ENCODE results near the gene C2orf68. TPM values are rescaled to one million over a fixed set of nuclear protein-coding genes. Genes with fewer than 3 reads are reported as not detected.
A peak's percentile ranks its signal among the peaks of the same experiment; 100 is the strongest.
"Not testable (repeated sequence)": the region's sequence is repeated elsewhere in the genome, so short reads cannot be mapped to it uniquely, and the experiment has no call there.

Gene C2orf68
- total RNA-seq, 1 donor from 2014 or later, result 50.4 TPM

GRCh38 chr2:85596026-85596333 is 15.9 kb downstream of the C2orf68 start:
- Mint-ChIP-seq H3K27ac (ENCODE audit: unreplicated experiment) (peak overlapping the region; percentile 97), H3K36me3 (ENCODE audit: low read depth) (no peaks in the 10 kb centered on the region), H3K27me3 (ENCODE audit: low read depth) (no peaks in the 10 kb centered on the region), H3K4me1 (peaks cover 23% of the 10 kb centered on the region), H3K4me3 (peak overlapping the region; percentile 100), H3K9me3 (no peaks in the 10 kb centered on the region)
- no peak for DNase-seq (ENCODE audit: low read depth, low spot score)
- no peak for TF ChIP-seq CTCF (conservative IDR thresholded peaks at IDR 0.05)

GRCh38 chr2:85595301-85596025 is 16.4 kb downstream of the C2orf68 start, which contains the start of gene RNF181:
TSS of gene RNF181 (plus strand) at chr2:85595745. CDS start at chr2:85595764, 19 bp downstream.
- peaks cover 23% of the 10 kb centered on the region for H3K4me1 Mint-ChIP-seq
- H3K27me3 Mint-ChIP-seq (ENCODE audit: low read depth), result no peaks in the 10 kb centered on the region
- H3K36me3 Mint-ChIP-seq (ENCODE audit: low read depth), result no peaks in the 10 kb centered on the region
- H3K4me3 Mint-ChIP-seq, result peak within 1 kb of the TSS; percentile 100
- peak; percentile 85 for DNase-seq (ENCODE audit: low read depth, low spot score)
- no peaks in the 10 kb centered on the region for H3K9me3 Mint-ChIP-seq
- peak within 1 kb of the TSS; percentile 98 for H3K27ac Mint-ChIP-seq (ENCODE audit: unreplicated experiment)
- TF ChIP-seq CTCF (conservative IDR thresholded peaks at IDR 0.05), result no peak

- Mint-ChIP-seq H3K27ac (ENCODE audit: unreplicated experiment) (peak overlapping the region; percentile 98), H3K27me3 (ENCODE audit: low read depth) (no peaks in the 10 kb centered on the region), H3K36me3 (ENCODE audit: low read depth) (no peaks in the 10 kb centered on the region), H3K4me3 (peak overlapping the region; percentile 100), H3K4me1 (peaks cover 23% of the 10 kb centered on the region), H3K9me3 (no peaks in the 10 kb centered on the region)
- no peak for DNase-seq (ENCODE audit: low read depth, low spot score)
- TF ChIP-seq CTCF (conservative IDR thresholded peaks at IDR 0.05), result no peak
Measured at GRCh38 chr2:85594715-85595300, 17.1 kb downstream of the C2orf68 start.

- Mint-ChIP-seq H3K27ac (ENCODE audit: unreplicated experiment) (no peak overlapping the region), H3K27me3 (ENCODE audit: low read depth) (no peaks in the 10 kb centered on the region), H3K36me3 (ENCODE audit: low read depth) (no peaks in the 10 kb centered on the region), H3K4me3 (peak overlapping the region; percentile 100), H3K4me1 (peaks cover 31% of the 10 kb centered on the region), H3K9me3 (no peaks in the 10 kb centered on the region)
- TF ChIP-seq CTCF (conservative IDR thresholded peaks at IDR 0.05), result no peak
- DNase-seq (ENCODE audit: low read depth, low spot score), result no peak
Measured at GRCh38 chr2:85593023-85593422, 18.8 kb downstream of the C2orf68 start.

GRCh38 chr2:85592299-85592698 is 19.6 kb downstream of the C2orf68 start:
- H3K9me3 Mint-ChIP-seq; H3K36me3 Mint-ChIP-seq (ENCODE audit: low read depth); H3K27ac Mint-ChIP-seq (ENCODE audit: unreplicated experiment); DNase-seq (ENCODE audit: low read depth, low spot score); H3K27me3 Mint-ChIP-seq (ENCODE audit: low read depth): not testable (repeated sequence)
- H3K4me1 Mint-ChIP-seq, result peaks cover 38% of the 10 kb centered on the region
- H3K4me3 Mint-ChIP-seq, result peak overlapping the region; percentile 38

GRCh38 chr2:85591563-85591962 is 20.3 kb downstream of the C2orf68 start:
- Mint-ChIP-seq H3K36me3 (ENCODE audit: low read depth) (no peaks in the 10 kb centered on the region), H3K4me1 (peaks cover 38% of the 10 kb centered on the region), H3K4me3 (peak overlapping the region; percentile 29), H3K9me3 (no peaks in the 10 kb centered on the region), H3K27ac (ENCODE audit: unreplicated experiment) (no peak overlapping the region), H3K27me3 (ENCODE audit: low read depth) (peaks cover 3% of the 10 kb centered on the region)
- no peak for DNase-seq (ENCODE audit: low read depth, low spot score)
- no peak for TF ChIP-seq CTCF (conservative IDR thresholded peaks at IDR 0.05)
